HG02623 (cell line): ENCODE data around the gene NKD2.

Source experiments
- ATAC-seq: cut with Tn5 transposase; IDR thresholded peaks from one replicate; pipeline ENCODE4 v1.9.1; 2021; ENCODE audit warnings: moderate library complexity; ENCODE audit not compliant: unreplicated experiment

Gene NKD2

DNA sequence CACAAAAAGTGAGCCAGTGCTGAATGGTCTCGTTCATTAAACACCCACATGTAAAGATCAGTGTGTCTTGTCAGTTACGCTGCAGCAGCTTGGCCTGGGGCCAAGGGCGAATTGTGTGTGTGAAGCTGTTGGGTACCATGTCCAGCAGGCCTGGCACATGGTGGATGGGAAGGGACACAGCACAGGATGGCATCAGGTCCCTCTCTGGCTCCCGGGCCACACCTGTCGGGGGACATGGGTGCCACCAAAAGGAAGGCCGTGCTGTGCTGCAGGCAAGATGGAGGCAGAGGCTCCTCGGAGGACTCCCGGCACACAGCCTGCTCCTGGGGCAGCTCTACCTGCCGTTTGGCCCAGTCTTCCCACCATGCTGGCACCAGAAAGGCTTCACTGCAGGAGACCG lies 32.0 kb downstream of the NKD2 start:
- ATAC-seq: no peak

DNA sequence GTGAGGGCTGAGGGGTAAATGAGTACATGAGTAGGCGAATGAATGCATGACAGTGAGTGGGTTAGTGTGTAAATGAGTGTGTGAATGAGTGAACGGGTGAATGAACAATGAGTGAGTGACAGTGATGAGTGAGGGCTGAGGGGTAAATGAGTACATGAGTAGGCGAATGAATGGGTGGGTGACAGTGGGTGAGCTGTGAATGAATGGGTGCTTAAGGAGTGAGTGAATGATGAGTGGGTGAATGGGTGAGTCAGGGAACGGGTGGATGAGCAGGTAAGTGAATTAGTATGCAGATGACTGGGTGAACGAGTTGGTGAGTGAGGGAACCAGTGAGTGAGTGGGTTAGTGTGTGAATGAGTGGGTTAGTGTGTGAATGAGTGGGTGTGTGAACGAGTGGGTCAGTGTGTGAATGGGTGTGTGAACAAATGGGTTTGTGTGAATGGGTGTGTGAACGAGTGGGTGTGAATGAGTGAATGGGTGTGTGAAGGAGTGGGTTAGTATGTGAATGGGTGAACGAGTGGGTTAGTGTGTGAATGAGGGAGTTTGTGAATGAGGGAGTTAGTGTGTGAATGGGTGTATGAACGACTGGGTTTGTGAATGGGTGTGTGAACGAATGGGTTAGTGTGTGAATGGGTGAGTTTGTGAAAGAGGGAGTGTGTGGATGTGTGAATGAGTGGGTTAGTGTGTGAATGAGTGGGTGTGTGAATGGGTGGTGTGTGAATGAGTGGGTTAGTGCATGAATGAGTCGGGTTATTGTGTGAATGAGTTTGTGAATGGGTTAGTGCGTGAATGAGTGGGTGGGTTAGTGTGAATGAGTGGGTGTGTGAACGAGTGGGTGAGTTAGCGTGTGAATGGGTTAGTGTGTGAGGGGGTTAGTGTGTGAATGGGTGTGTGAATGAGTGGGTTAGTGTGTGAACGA lies 32.9 kb downstream of the NKD2 start:
- no peak for ATAC-seq

DNA sequence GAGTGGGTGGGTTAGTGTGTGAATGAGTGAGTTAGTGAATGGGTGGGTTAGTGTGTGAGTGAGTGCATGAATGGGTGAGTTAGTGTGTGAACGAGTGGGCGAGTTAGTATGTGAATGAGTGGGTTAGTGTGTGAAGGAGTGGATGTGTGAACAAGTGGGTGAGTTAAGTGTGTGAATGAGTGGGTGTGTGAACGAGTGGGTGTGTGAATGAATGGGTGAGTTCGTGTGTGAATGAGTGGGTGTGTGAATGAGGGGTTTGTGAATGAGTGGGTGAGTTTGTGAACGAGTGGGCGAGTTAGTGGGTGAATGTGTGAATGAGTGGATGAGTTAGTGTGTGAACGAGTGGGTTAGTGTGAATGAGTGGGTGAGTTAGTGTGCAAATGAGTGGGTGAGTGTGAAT lies 34.0 kb downstream of the NKD2 start:
- no peak for ATAC-seq

DNA sequence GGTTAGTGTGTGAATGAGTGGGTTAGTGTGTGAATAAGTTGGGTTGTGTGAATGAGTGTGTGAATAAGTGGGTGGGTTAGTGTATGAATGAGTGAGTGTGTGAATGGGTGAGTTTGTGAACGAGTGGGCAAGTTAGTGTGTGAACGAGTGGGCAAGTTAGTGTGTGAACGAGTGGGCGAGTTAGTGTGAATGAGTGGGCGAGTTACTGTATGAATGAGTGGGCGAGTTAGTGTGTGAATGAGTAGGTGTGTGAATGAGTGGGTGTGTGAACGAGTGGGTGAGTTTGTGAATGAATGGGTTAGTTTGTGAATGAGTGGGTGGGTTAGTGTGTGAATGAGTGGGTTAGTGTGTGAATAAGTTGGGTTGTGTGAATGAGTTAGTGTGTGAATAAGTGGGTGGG lies 34.7 kb downstream of the NKD2 start:
- ATAC-seq: no peak

DNA sequence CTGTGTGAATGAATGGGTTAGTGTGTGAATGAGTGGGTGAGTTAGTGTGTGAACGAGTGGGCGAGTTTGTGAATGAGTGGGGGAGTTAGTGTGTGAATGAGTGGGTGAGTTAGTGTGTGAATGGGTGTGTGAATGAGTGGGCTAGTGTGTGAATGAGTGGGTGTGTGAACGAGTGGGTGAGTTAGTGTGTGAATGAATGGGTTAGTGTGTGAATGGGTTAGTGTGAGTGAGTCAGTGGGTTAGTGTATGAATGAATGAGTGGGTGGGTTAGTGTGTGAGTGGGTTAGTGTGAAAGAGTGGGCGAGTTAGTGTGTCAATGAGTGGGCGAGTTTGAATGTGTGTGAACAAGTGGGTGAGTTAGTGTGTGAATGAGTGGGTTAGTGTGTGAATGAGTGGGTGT lies 35.5 kb downstream of the NKD2 start:
- ATAC-seq: no peak

DNA sequence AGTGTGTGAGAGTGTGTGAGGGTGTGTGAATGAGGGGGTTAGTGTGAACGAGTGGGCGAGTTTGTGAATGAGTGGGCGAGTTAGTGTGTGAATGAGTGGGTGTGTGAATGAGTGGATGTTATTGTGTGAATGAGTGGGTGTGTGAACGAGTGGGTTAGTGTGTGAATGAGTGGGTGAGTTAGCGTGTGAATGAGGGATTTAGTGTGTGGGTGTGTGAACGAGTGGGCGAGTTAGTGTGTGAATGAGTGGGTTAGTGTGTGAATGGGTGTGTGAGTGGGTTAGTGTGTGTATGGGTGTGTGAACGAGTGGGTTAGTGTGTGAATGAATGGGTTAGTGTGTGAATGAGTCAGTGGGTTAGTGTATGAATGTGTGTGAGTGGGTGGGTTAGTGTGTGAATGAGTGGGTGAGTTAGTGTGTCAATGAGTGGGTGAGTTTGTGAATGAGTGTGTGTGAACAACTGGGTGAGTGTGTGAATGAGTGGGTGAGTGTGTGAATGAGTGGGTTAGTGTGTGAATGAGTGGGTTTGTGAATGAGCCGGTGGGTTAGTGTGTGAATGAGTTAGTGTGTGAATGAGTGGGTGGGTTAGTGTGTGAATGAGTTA lies 37.5 kb downstream of the NKD2 start:
- ATAC-seq: no peak

DNA sequence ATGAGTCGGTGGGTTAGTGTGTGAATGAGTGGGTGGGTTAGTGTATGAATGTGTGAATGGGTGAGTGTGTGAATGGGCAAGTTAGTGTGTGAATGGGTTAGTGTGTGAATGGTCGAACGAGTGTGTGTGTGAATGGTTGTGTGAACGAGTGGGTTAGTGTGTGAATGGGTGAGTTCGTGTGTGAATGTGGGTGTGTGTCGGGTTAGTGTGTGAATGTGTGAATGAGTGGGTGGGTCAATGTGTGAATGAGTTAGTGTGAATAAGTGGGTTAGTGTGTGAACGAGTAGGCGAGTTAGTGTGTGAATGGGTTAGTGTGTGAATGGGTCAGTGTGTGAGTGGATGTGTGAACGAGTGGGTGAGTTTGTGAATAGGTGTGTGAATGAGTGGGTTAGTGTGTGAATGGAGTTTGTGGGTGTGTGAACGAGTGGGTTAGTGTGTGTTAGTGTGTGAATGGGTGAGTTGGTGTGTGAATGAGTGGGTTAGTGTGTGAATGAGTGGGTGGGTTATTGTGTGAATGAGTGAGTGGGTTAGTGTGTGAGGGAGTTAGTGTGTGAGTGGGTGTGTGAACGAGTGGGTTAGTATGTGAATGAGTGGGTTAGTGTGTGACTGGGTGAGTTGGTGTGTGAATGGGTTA lies 38.8 kb downstream of the NKD2 start:
- no peak for ATAC-seq

DNA sequence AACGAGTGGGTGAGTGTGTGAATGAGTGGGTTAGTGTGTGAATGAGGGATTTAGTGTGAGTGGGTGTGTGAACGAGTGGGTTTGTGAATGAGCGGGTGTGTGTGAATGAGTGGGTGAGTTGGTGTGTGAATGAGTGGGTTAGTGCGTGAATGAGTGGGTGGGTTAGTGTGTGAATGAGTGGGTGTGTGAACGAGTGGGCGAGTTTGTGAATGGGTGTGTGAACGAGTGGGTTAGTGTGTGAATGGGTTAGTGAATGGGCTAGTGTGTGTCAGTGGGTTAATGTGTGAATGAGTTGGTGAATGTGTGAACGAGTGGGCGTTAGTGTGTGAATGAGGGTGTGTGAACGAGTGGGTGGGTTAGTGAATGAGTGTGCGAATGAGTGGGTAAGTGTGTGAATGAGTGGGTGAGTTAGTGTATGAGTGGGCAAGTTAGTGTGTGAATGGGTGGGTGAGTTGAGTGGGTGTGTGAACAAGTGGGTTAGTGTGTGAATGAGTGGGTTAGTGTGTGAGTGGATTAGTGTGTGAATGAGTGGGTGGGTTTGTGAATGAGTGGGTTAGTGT lies 39.6 kb downstream of the NKD2 start:
- no peak for ATAC-seq

DNA sequence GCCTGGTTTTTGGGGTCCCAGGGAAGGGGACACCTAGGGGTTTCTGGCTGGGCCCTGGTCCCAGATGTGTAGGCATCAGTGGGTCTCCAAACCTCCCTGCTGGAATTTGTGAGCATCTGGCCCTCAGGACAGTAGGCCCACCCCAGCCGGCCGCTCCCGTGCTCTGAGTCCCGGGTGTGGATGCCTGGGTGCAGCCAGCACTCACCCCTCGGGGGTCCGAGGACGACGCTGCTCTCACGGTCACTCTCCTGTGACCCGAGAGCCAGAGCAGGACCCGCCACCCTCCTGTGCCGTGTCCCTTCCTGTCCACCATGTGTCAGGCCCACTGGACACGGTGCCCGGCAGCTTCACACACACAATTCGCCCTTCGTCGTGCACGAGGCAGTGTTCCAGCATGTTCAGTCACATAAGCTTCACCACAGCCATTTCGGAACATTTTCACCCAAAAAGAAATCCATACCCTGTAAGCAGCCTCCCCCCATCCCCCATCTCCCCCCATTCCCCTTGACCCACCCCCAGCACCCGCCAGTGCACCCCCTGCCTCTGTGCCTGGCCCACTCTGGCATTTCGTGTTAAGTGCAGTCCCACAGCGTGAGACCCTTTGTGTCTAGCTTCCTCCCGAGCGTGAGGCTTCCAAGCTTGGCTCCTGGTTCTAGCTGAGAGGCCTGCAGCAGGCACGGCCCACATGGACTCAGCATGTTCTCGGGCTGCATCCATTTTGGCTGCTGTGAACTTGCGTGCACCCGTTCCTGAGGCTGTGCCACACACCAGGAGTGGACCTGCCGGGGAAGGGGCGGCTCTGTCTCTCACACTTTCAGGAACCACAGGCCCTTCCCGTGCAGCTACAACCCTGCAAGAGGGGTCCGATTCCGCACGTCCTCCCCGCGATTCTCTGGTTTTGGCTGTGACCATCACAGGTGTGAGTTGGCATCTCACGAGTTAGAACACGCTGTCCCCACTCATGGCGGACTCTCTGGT lies 40.5 kb downstream of the NKD2 start:
- no peak for ATAC-seq

DNA sequence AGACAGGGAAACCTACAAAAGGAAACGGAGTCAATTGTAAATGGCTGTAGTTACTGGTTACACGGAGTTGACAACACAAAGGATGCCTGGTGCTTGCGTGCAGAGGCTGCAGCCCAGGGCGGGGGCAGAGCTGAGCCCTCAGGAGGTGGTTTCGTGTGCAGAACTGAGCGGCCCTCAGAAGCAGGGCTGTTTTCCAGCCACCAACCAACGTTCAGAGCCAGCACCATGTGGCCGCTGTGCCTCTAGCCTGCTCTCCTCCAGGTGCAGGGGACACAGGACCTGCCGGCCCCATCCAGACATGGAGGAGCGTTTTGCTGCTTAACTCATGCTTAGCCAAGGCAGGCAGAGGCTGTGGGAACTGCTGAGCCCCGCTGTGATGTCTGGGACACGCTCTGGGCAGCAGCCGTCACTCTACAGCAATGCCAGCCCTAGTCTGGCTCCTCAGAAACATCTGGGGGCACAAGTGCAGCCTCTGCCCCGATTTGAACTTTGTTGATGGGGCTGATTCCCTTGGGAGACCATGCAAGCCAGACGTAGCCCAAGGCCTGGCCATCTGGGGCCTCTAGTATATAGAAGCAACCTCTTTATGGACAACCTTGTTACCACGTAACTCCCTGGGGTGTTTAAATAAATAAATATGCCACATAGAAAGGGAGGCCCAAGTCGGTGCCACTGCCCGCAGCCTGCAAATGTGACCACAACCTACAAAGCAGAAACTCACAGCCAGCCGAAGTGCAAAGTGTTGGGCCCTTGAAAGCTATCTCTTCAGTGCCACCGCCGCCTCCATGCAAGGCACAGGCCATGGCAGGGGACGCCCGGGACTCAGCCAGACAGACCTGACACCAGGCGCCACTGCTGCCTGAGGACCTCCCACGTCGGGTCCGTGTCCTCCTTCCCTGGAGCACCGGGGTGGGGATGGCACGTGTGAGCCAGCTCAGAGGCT lies 42.1 kb downstream of the NKD2 start:
- ATAC-seq: no peak

DNA sequence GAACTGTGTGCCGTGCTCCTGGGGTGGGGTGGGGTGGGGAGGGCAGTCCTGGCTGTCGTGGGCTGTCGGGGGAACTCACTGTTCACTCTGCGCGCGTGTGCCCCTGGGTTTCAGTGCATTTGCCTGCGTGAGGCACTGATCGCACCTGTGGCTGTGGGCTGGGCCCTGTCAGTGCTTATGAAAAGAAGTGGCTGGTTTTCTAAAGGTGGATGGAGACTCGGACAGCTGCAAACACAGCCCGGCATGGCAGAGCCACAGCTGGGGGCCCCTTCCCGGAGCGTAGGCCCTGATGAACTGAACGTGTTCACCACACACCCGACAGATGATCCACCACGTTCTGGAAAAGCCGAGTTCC lies 42.7 kb downstream of the NKD2 start:
- no peak for ATAC-seq

DNA sequence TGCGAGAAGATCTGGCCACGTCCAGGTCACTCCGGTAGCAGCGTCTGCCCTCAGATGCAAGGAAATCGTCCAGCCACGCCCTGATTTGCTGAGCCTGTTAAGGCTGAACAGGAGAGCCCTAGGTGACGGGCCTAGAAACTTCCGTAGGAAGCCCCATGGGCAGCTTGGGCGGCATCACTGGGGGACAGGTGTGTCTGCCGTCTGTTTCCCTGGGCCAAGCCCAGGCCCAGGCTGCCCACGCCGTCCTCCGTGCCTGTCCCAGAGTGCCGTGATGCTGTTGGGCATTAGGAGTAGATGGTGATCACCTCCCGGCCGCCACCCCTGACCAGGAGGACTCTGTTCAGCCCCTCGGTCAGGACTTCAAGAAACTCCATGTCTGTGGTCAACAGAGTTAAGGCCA lies 43.5 kb downstream of the NKD2 start:
- ATAC-seq: no peak

DNA sequence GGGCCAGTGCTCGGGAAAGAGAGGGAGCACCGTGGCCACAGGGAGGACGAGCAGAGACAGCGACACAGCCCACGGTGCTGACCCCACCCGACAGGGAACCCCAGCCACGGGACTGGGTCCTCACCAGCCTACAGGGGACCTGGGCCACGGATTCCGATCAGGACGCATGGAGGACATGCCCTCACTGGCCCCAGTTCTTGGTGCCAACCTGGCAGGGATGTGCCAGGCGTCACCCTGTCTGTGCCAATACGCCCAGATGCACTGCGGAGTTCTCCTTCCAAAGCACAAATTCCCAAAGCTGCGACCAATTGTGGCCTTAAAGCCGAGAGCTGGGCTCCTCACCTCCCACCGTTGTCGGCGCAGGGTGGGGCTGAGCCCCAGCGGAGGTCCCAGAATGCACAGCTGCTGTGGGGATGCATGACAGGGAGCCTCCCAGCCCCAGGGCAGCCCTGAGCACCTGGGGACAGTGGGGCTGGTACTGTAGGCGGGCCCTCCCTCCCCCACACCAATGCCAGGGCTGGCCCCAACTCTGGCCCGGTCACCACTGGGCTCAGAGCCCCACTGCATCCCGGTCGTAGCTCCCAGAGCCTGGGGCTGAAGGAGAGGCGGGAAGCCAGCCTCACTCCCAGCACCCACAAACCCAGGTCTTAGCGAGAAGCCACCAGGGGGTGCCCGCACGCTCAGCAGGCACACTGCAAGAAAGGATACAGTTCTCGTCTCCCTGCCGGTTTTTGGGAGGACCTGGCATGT lies 44.2 kb downstream of the NKD2 start:
- ATAC-seq: no peak

DNA sequence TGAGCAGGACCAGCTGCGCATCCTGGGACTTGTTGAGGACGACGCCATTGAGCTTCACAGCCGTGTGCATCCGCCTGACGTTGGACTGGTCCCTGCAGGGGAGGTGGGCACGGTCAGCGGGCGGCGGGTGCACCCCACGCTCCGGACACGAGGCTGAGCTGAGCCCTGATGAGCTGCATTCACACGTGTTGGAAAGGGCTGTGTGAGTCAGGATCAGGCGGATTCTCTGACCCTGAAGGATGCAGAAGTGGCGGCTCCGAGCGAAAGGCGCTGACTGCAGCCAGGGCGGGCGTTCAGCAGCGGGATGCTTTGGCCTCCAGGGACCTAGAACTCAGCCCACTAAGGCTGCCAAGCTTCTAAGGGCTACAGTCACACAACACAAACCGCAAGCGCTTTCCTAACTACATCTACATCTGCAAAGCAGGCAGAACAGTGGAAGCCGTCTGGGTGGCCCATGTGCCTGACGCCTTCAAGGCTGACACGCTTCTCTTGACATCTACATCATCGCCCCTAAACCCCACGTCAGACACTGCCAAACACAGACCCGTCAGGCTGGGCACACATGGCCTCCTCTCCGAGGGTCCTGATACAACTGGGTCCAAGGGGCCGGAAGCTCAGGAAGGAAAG lies 44.9 kb downstream of the NKD2 start:
- ATAC-seq: no peak

DNA sequence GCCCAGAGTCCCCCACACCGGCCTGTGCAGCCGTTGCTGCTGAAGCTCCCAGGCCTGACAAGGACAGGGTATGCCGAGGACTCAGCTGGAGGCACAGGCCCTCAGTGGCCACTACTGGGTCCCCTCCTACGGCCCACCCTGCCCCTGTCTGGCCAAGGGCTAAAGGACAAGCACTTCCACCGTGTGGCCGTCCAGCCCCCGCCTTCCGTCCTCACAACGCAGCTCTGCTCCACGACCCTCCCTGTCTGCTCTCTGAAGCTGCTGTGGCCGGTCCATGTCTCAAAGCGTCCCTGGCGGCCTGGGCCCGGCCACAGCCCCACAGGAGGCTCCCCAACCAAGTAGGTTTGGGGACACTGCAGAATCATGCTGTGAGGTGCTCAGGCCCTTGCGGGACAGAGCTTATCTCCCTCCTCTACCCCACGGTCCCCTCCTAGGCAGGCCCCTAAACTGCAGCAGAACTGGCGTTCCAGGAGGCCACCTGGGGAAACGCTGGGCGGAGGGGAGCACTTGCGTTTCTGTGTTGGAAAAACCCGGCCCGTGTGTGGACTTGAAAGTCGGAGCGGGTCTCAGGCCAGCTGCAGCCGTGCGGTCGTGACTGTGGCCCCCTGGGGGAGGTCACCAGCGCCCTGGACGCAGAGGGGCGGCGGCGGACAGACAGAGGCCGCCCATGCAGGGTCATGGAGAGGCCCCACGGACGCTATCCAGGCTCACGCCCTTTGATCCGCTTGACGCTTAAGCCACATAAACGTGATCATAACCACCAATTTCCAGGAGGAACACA lies 45.6 kb downstream of the NKD2 start:
- ATAC-seq: no peak

DNA sequence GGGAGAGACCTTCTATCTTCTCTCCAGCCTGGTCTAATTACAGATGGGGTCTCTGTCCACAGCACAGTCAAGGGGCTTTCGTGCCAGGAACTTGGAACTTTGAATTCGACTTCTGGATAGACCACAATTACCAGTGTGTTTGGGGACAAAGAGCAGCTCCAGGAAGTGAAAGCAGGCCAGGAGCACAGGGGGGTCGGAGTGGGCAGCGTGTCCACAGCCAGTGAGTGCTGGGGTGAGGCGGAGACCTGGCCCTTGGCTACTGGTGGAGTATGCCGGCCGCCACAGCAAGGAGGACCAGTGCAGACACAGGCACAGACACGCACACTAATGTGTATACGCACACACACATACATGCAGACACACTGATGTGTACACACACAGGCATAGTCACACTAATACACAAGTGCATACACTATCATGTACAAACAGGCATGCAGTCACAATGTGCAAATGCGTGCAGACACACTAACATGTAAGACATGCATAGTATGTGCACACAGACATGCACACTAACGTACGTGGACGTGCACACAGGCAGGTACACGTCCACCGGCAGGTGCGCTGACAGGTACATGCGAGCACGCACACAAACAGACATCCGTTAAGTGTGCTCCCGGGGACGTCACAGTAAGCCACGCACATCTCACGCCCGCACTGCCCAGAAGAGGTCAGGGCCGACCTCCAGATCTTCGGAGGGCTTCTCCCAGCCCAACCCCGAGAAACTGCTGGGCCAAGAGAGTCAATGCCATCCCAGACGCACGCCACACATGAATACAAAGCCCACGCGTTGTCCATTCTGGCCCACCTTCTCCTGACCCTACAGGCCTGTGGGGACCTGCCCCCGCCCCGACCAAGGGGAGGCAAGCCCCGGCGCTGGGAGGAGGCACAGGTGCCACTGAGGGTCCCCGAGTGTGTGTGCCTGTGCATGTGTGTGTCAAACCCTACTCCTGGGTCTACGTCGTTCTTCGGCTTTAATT lies 46.5 kb downstream of the NKD2 start:
- no peak for ATAC-seq
